WTC11 (cell line): ENCODE results near the gene F13A1.

Experiments used
- CREB1 ChIP-seq: sonication (generic); formaldehyde crosslinking; IDR thresholded peaks from 2 replicates; pipeline ENCODE4 v1.8.0; 2023; ENCODE audit warnings: mild to moderate bottlenecking, missing genetic modification reagents
- SMAD4 ChIP-seq: sonication (generic); formaldehyde crosslinking; IDR thresholded peaks from 2 replicates; pipeline ENCODE4 v1.8.0; 2022; ENCODE audit warnings: mild to moderate bottlenecking, missing genetic modification reagents
- TF ChIP-seq, protein P1 (sequence below): fragments of 200-600 bp; IDR thresholded peaks from 2 replicates; pipeline ENCODE4 v1.8.0; 2022; ENCODE audit warnings: antibody characterized with exemption

DNA sequence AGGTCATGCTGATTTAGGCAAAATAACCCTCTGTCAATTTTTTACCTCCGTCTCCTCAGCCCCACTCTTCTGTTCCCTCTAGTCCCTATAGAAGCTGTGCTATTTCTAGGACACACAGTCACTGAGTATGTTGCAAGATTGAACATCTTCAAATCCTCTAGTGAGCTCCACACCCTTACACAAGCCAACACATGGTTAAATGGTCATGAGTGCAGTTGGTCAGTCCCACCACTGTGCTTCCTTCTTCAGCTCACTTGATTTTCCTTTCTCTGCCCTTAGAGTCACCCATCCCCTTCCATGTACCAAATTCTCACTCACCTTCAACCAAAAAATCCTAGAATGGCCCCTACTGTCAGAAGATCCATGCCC, 48.2 kb upstream of the F13A1 start:
- TF ChIP-seq, protein P1, sequence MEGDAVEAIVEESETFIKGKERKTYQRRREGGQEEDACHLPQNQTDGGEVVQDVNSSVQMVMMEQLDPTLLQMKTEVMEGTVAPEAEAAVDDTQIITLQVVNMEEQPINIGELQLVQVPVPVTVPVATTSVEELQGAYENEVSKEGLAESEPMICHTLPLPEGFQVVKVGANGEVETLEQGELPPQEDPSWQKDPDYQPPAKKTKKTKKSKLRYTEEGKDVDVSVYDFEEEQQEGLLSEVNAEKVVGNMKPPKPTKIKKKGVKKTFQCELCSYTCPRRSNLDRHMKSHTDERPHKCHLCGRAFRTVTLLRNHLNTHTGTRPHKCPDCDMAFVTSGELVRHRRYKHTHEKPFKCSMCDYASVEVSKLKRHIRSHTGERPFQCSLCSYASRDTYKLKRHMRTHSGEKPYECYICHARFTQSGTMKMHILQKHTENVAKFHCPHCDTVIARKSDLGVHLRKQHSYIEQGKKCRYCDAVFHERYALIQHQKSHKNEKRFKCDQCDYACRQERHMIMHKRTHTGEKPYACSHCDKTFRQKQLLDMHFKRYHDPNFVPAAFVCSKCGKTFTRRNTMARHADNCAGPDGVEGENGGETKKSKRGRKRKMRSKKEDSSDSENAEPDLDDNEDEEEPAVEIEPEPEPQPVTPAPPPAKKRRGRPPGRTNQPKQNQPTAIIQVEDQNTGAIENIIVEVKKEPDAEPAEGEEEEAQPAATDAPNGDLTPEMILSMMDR, result no peak
- TF ChIP-seq SMAD4 (CRISPR knock-in tag), result no peak
- no peak for TF ChIP-seq CREB1 (CRISPR knock-in tag)
